ENCODE measurements around the gene MBNL3.

MBNL3 gene

GRCh38 chrX:132488819-132489577 is at the start of gene MBNL3:
Gene MBNL3, minus strand, starts transcription at chrX:132489038. Its CDS starts 49,427 bp downstream, at chrX:132439611.
- no peak for TF ChIP-seq CTCF (IDR thresholded peaks at IDR 0.05; ENCODE audit: low read depth, low read length, missing control alignments)
- H3K4me3 ChIP-seq (ENCODE audit: low read depth, low read length) = peak within 1 kb of the TSS; percentile 73
- no peak for DNase-seq (ENCODE audit: low read depth)

- TF ChIP-seq CTCF (IDR thresholded peaks at IDR 0.05; ENCODE audit: low read depth, low read length, missing control alignments) = no peak
These were observed 44.6 kb upstream of the MBNL3 start for GRCh38 chrX:132533409-132533808.

GRCh38 chrX:132532913-132533312 is 44.1 kb upstream of the MBNL3 start:
- no peak overlapping the region for H3K4me3 ChIP-seq (ENCODE audit: low read depth, low read length)
- TF ChIP-seq CTCF (IDR thresholded peaks at IDR 0.05; ENCODE audit: low read depth, low read length, missing control alignments) = no peak
- no peak for DNase-seq (ENCODE audit: low read depth)

More at GRCh38 chrX:132533409-132533808, 44.6 kb upstream of the MBNL3 start:
- H3K4me3 ChIP-seq (ENCODE audit: low read depth, low read length) = no peak overlapping the region
- no peak for DNase-seq (ENCODE audit: low read depth)

- no peak for TF ChIP-seq CTCF (IDR thresholded peaks at IDR 0.05; ENCODE audit: low read depth, low read length, missing control alignments)
- DNase-seq (ENCODE audit: low read depth) = no peak
- no peak overlapping the region for H3K4me3 ChIP-seq (ENCODE audit: low read depth, low read length)
These were observed 43.3 kb upstream of the MBNL3 start for GRCh38 chrX:132532097-132532496.

- TF ChIP-seq CTCF (IDR thresholded peaks at IDR 0.05; ENCODE audit: low read depth, low read length, missing control alignments) = no peak
- no peak overlapping the region for H3K4me3 ChIP-seq (ENCODE audit: low read depth, low read length)
- DNase-seq (ENCODE audit: low read depth) = no peak
These were observed 32.0 kb upstream of the MBNL3 start for GRCh38 chrX:132520792-132521191.

- TF ChIP-seq CTCF (IDR thresholded peaks at IDR 0.05; ENCODE audit: low read depth, low read length, missing control alignments) = no peak
- no peak for DNase-seq (ENCODE audit: low read depth)
These were observed 31.4 kb upstream of the MBNL3 start for GRCh38 chrX:132520213-132520612.

GRCh38 chrX:132518401-132518800 is 29.6 kb upstream of the MBNL3 start:
- no peak for TF ChIP-seq CTCF (IDR thresholded peaks at IDR 0.05; ENCODE audit: low read depth, low read length, missing control alignments)
- no peak for DNase-seq (ENCODE audit: low read depth)

More at GRCh38 chrX:132520213-132520612, 31.4 kb upstream of the MBNL3 start:
- no peak overlapping the region for H3K4me3 ChIP-seq (ENCODE audit: low read depth, low read length)

More at GRCh38 chrX:132518401-132518800, 29.6 kb upstream of the MBNL3 start:
- H3K4me3 ChIP-seq (ENCODE audit: low read depth, low read length) = no peak overlapping the region
